Upper lobe of right lung (tissue), 1 donor: ENCODE results near the gene DKK3. TPM values are rescaled to one million over a fixed set of nuclear protein-coding genes. Genes with fewer than 3 reads are reported as not detected.

Experiments
- ATAC-seq: fragments of 200-7000 bp; cut with Tn5 transposase; one replicate; pipeline ENCODE4 v1.9.1; 2020; ENCODE audit warnings: mild to moderate bottlenecking, moderate library complexity
- DNase-seq: peaks from one replicate; pipeline ENCODE4 v3.0.0-alpha.2; 2020
- H3K27ac ChIP-seq: fragments of 200-600 bp; one replicate; pipeline ENCODE4 v1.8.0; 2022
- H3K27me3 ChIP-seq: fragments of 200-600 bp; one replicate; pipeline ENCODE4 v1.8.0; 2022; ENCODE audit warnings: mild to moderate bottlenecking
- H3K36me3 ChIP-seq: fragments of 200-600 bp; one replicate; pipeline ENCODE4 v1.8.0; 2022
- H3K4me1 ChIP-seq: fragments of 200-600 bp; one replicate; pipeline ENCODE4 v1.8.0; 2022
- H3K4me3 ChIP-seq: fragments of 200-600 bp; one replicate; pipeline ENCODE4 v1.8.0; 2022; ENCODE audit warnings: mild to moderate bottlenecking
- H3K9me3 ChIP-seq: fragments of 200-600 bp; one replicate; pipeline ENCODE4 v1.8.0; 2022
- CTCF ChIP-seq: fragments of 200-600 bp; IDR thresholded peaks from one replicate; pipeline ENCODE4 v1.8.0; 2022; ENCODE audit warnings: antibody characterized with exemption
- intact Hi-C: fragments of 100-400 bp; cut with DNase I; formaldehyde crosslinking; loops from one replicate; pipeline ENCODE4 v1.11.0; 2022
- total RNA-seq: library from RNA; stranded (reverse); fragmentation: NEBNext Ultra II Directional; extraction: Animal tissue kit (Norgen Biotek cat#: 25700); gene quantifications from one replicate; pipeline ENCODE4 v1.2.1, GENCODE V29; 2021
- donor health status: DM: no; HTN: yes; CAD: no; lungs with severe emphysema.

The DKK3 gene
- total RNA-seq, 1 donor from 2014 or later = 217 TPM

- DNase-seq (no peak), ATAC-seq (no peak)
- Histone ChIP-seq H3K36me3 (peaks cover 73% of the 10 kb centered on the region), H3K27me3 (no peaks in the 10 kb centered on the region), H3K9me3 (no peaks in the 10 kb centered on the region), H3K4me1 (peaks cover 4% of the 10 kb centered on the region), H3K27ac (no peak overlapping the region), H3K4me3 (no peak overlapping the region)
- no peak for TF ChIP-seq CTCF
- intact Hi-C loops = no loop called here
Measured at GRCh38 chr11:11956006-11956405, 52.4 kb downstream of the DKK3 start.

GRCh38 chr11:11952036-11952435, 56.4 kb downstream of the DKK3 start:
- ATAC-seq = no peak
- Histone ChIP-seq H3K27me3 (no peaks in the 10 kb centered on the region), H3K4me3 (no peak overlapping the region), H3K4me1 (no peaks in the 10 kb centered on the region), H3K27ac (no peak overlapping the region), H3K36me3 (peaks cover 95% of the 10 kb centered on the region), H3K9me3 (no peaks in the 10 kb centered on the region)
- no peak for DNase-seq
- intact Hi-C loops = no loop called here
- TF ChIP-seq CTCF = no peak

GRCh38 chr11:11949482-11949881, 58.9 kb downstream of the DKK3 start:
- H3K36me3 ChIP-seq = peaks cover 79% of the 10 kb centered on the region
- no peaks in the 10 kb centered on the region for H3K9me3 ChIP-seq
- intact Hi-C loops = no loop called here
- no peak overlapping the region for H3K27ac ChIP-seq
- no peaks in the 10 kb centered on the region for H3K4me1 ChIP-seq
- no peak for ATAC-seq
- no peak for DNase-seq
- H3K27me3 ChIP-seq = no peaks in the 10 kb centered on the region
- no peak overlapping the region for H3K4me3 ChIP-seq
- TF ChIP-seq CTCF = no peak

GRCh38 chr11:11948242-11948947, 60.0 kb downstream of the DKK3 start:
- TF ChIP-seq CTCF = no peak
- intact Hi-C loops = no loop called here
- Histone ChIP-seq H3K36me3 (peaks cover 77% of the 10 kb centered on the region), H3K4me3 (no peak overlapping the region), H3K4me1 (no peaks in the 10 kb centered on the region), H3K27ac (no peak overlapping the region), H3K9me3 (no peaks in the 10 kb centered on the region), H3K27me3 (no peaks in the 10 kb centered on the region)
- no peak for DNase-seq
- no peak for ATAC-seq

- DNase-seq (no peak), ATAC-seq (no peak)
- no peak overlapping the region for H3K27ac ChIP-seq
- H3K4me1 ChIP-seq = no peaks in the 10 kb centered on the region
- H3K36me3 ChIP-seq = peaks cover 77% of the 10 kb centered on the region
- H3K4me3 ChIP-seq = no peak overlapping the region
- no peaks in the 10 kb centered on the region for H3K27me3 ChIP-seq
- intact Hi-C loops = no loop called here
- H3K9me3 ChIP-seq = no peaks in the 10 kb centered on the region
- no peak for TF ChIP-seq CTCF
Measured at GRCh38 chr11:11947825-11948224, 60.6 kb downstream of the DKK3 start.

GRCh38 chr11:11946878-11947277, 61.5 kb downstream of the DKK3 start:
- no peak overlapping the region for H3K4me3 ChIP-seq
- no peaks in the 10 kb centered on the region for H3K27me3 ChIP-seq
- ATAC-seq (no peak), DNase-seq (no peak)
- H3K27ac ChIP-seq = no peak overlapping the region
- no peaks in the 10 kb centered on the region for H3K4me1 ChIP-seq
- no peaks in the 10 kb centered on the region for H3K9me3 ChIP-seq
- intact Hi-C loops = no loop called here
- TF ChIP-seq CTCF = no peak
- peaks cover 77% of the 10 kb centered on the region for H3K36me3 ChIP-seq
